ENCODE results near the gene FANCC.

FANCC gene

GRCh38 chr9:95317119-95317892 is at the start of gene FANCC:
FANCC (minus strand) TSS chr9:95317709; CDS start chr9:95249291, 68,418 bp downstream.
- in situ Hi-C loops (cut with MboI; ENCODE audit: low sequenced_read_pairs, unreplicated experiment), result no loop called here

GRCh38 chr9:95366731-95367325 is 49.3 kb upstream of the FANCC start:
- no peak for TF ChIP-seq CTCF (IDR thresholded peaks at IDR 0.05; ENCODE audit: borderline replicate concordance, control extremely low read depth, extremely low read depth, insufficient read depth, missing control alignments)
- in situ Hi-C loops (cut with MboI; ENCODE audit: low sequenced_read_pairs, unreplicated experiment), result no loop called here
- no peak for DNase-seq (ENCODE audit: low spot score)

More at GRCh38 chr9:95317119-95317892, at the start of gene FANCC:
- DNase-seq (ENCODE audit: low spot score), result peak; percentile 91
- TF ChIP-seq CTCF (IDR thresholded peaks at IDR 0.05; ENCODE audit: borderline replicate concordance, control extremely low read depth, extremely low read depth, insufficient read depth, missing control alignments), result no peak

GRCh38 chr9:95365766-95366165 is 48.3 kb upstream of the FANCC start:
- TF ChIP-seq CTCF (IDR thresholded peaks at IDR 0.05; ENCODE audit: borderline replicate concordance, control extremely low read depth, extremely low read depth, insufficient read depth, missing control alignments), result no peak
- in situ Hi-C loops (cut with MboI; ENCODE audit: low sequenced_read_pairs, unreplicated experiment), result no loop called here
- no peak for DNase-seq (ENCODE audit: low spot score)

- no peak for DNase-seq (ENCODE audit: low spot score)
- in situ Hi-C loops (cut with MboI; ENCODE audit: low sequenced_read_pairs, unreplicated experiment), result no loop called here
- no peak for TF ChIP-seq CTCF (IDR thresholded peaks at IDR 0.05; ENCODE audit: borderline replicate concordance, control extremely low read depth, extremely low read depth, insufficient read depth, missing control alignments)
These were observed 45.7 kb upstream of the FANCC start for GRCh38 chr9:95363051-95363841.

GRCh38 chr9:95360866-95361265 is 43.4 kb upstream of the FANCC start:
- no peak for TF ChIP-seq CTCF (IDR thresholded peaks at IDR 0.05; ENCODE audit: borderline replicate concordance, control extremely low read depth, extremely low read depth, insufficient read depth, missing control alignments)
- no peak for DNase-seq (ENCODE audit: low spot score)
- in situ Hi-C loops (cut with MboI; ENCODE audit: low sequenced_read_pairs, unreplicated experiment), result no loop called here

GRCh38 chr9:95357316-95357715 is 39.8 kb upstream of the FANCC start:
- no peak for DNase-seq (ENCODE audit: low spot score)
- no peak for TF ChIP-seq CTCF (IDR thresholded peaks at IDR 0.05; ENCODE audit: borderline replicate concordance, control extremely low read depth, extremely low read depth, insufficient read depth, missing control alignments)
- in situ Hi-C loops (cut with MboI; ENCODE audit: low sequenced_read_pairs, unreplicated experiment), result no loop called here
